Right ventricle myocardium superior (tissue), 1 donor: ENCODE measurements around the gene DTX1. TPM values are rescaled to one million over a fixed set of nuclear protein-coding genes. Genes with fewer than 3 reads are reported as not detected.
A peak's percentile ranks its signal among the peaks of the same experiment; 100 is the strongest.
"Not testable (repeated sequence)": the region's sequence is repeated elsewhere in the genome, so short reads cannot be mapped to it uniquely, and the experiment has no call there.

Experiments used
- ATAC-seq: fragments of 200-7000 bp; cut with Tn5 transposase; one replicate; pipeline ENCODE4 v1.9.1; 2020; ENCODE audit warnings: mild to moderate bottlenecking; ENCODE audit not compliant: poor library complexity
- DNase-seq: peaks from one replicate; pipeline ENCODE4 v3.0.0-alpha.2; 2020
- intact Hi-C: fragments of 100-400 bp; cut with DNase I; formaldehyde crosslinking; loops from one replicate; pipeline ENCODE4 v1.11.2; 2022
- total RNA-seq: library from RNA; stranded (reverse); fragmentation: NEBNext Ultra II Directional; extraction: Animal tissue kit (Norgen Biotek cat#: 25700); gene quantifications from one replicate; pipeline ENCODE4 v1.2.1, GENCODE V29; 2021
- donor health status: DM: no; HTN: yes; CAD: no; lungs with severe emphysema.

The DTX1 gene
- total RNA-seq, 1 donor from 2014 or later: 1.6 TPM

DNA sequence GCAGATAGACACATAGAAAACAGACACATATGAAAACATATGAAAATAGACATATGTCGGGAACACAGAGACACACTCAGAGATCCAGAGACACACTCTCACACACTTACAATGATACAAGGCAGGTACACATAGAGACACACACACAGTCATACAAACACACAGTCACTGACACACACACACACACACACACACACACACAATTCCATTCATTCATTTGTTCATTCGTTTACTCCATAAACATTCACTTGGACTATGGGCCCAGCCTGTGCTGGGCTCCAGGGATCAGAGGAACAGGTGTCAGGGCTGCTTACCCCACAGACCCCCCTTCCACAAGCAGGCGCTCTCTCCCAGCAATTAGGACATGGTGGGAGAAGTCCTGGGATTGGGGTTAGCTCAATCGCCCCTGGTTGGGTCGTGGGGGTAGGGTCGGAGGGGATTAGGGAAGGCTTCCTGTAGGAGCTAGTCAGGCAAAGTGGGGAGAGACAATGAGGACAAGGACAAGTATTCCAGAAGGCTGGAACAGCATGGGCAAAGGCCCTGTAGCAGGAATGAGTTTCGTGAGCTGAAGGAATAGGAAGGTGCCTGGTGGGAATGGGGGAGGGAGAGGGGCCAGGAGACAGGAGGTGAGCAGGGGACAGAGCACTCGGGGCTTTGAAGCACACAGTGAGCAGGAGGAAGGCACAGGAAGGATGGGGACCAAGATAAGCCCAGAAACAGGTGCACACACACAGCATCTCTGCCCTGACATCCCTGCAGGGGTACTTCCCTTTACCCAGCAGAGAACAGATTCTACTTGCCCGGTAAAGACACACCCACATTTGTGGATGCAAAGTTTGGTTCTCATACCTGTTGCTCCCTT is 72.5 kb downstream of the DTX1 start:
- intact Hi-C loops: no loop called here
- no peak for DNase-seq
- no peak for ATAC-seq

DNA sequence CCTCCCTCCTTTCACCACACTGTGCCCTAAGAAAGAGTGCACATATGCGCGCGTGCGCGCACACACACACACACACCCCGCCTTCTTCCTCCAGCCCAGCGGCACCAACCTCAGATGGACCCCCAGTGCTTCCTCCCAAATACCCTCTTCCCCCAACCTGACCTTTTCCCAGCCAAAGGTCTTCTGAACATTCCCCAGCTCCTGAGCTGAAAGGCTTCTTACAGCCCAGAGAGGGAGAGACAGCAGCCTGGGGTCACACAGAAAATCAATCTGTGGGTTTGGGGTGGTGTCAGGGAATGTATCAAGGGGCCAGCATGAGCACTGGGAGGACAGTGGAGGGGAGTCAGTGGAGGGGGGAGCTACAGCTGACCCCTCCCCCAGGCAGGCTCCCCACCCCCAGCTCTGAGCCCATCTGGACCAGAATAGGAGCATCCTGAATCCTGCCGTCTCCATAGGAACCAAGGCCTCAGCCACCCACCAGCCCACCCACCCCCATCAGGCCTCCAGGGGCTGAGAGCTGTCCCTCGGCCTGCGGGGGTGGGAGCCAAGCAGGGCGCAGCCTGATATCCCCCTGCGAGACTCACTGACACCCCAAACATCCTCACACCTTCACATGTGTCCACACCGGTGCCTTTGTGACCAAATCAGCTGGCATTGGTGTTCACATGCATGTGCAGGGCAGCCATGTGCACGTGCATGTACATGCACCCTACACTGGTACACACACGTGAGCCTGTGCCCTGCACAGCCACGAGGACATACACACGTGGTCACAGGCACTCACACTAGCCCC is 73.3 kb downstream of the DTX1 start:
- ATAC-seq (no peak), DNase-seq (peak; percentile 2)
- intact Hi-C loops: no loop called here

DNA sequence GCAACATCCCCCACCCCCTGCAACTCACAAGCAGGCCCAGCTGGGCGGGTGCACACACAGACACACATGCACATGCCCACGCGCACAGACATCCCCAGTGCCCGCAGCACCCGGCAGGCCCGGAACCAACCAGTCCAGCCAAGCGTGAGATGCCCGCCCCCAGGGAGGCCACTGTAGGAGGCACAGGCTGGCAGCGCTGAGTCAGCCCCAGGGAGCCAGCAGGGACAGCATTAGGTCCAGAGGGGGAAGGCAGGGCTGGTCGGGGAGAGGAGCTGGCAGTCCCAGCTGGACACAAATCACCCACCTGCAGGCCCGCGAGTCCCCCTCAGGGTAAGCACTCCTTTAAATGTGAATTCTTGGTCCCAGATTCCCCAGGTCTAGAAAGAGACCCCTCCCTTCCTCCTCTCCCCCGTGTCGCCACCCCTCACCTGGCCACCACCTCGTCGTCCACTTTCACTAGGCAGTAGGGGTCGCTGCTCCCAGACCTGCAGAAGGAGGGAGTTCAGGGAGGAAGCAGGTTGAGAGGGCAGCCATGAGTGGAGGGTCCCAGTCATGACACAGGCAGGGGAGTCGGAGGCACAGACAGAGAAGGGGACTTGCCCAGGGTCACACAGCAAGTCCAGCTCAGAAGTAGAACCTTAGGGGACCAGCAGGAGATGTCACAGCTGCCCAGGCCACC is 74.1 kb downstream of the DTX1 start:
- intact Hi-C loops: no loop called here
- DNase-seq: peak; percentile 41
- ATAC-seq: no peak

DNA sequence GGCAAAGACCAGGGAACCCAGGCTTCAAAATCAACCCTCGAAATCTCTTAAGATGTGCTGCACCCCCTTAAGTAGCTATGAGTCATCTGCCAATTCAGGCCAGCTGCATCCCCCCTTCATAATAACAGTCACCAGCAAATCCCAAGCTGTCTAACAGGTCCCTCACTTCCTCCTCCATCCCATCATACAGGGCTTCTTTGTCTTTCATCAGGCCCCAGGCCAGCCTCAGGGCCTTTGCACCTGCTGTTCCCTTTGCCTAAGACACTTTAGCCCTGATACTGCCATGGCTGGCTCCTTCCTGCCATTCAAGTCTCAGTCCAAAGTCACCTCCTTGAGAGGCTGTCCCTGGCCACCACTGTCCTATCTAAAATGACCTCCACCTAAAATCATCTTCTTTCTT is 75.0 kb downstream of the DTX1 start:
- intact Hi-C loops: no loop called here
- DNase-seq (peak; percentile 3), ATAC-seq (no peak)

DNA sequence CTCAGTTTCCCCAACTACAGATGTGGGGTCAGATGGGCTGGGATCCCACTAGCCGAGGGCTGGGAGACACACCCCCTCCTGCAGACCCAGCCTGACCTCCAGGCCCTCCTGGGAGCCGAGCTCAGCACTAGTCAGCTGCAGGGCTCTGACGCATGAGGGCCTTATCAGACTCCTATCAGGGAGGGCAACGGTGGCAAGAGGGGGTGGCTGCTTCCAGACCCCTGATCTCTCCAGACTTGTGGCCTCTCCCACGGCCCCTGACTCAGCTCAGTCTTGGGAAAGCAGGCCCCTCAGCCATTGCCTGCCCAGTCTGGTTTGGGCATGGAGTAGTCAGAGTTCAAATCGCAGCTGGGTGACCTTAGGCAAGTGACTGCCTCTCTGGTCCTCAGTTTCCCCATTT is 76.5 kb downstream of the DTX1 start:
- no peak for ATAC-seq
- no peak for DNase-seq
- intact Hi-C loops: no loop called here

DNA sequence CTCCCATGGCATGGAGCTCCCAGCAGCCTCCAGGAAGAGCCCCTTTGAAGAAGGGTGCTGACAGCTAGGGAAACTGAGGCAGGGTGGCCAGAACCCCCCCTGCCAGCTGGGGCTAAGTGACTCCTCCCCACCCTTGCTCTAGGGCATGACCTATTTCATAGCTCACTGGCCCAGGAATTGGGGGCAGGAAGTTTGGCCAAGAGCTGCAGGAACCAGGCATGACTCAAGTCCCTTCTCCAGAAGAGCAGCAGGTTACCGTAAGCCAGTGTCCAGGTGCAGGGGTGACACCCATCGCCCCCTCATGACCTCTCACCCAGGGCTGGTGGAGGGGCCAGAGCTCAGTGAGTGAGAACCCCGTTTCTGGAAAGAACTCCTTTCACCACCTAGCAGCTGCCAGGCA is 77.1 kb downstream of the DTX1 start:
- DNase-seq: peak; percentile 19
- ATAC-seq: no peak
- intact Hi-C loops: no loop called here

DNA sequence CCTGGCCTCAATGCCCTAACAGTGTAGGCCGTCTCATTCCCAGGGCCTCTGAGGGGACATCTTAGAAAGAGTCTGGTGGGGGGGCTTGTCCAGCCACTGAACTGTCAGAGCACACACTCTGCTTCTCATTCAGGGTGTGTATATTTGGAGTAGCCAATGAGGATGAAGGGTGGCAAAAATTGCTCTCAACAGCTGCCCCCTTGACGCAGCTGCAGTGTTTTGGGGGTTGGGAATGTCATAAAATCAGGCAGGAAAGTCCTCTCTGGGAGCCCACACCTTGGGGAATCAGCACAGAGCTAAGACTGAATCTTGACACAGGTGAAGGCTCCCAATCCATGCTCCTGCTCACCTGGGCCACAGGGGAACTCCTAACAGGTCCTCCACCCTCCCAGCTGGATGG is 77.5 kb downstream of the DTX1 start:
- ATAC-seq: no peak
- intact Hi-C loops: no loop called here
- DNase-seq: no peak

DNA sequence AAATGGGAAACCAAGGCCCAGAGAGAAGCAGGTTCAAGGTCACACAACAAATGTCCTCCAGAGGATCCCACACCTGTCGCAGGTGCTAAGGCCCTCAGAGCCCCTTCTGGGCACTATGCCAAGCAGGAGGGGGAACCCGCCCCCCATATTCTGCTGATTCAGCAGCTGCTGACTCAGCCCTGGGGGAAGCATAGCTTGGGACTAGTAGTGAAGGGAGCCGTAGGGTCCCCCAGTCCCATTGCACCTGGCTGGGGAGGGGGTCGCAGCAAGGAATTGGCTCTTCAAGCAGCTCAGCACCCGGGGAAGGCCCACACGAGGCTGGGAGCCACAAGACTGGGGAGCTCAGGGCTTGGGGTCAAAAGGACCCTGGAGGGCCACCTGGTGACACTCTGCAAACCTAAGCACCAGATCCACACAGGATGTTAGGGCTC is 78.0 kb downstream of the DTX1 start:
- DNase-seq (peak; percentile 21), ATAC-seq (no peak)
- intact Hi-C loops: no loop called here

DNA sequence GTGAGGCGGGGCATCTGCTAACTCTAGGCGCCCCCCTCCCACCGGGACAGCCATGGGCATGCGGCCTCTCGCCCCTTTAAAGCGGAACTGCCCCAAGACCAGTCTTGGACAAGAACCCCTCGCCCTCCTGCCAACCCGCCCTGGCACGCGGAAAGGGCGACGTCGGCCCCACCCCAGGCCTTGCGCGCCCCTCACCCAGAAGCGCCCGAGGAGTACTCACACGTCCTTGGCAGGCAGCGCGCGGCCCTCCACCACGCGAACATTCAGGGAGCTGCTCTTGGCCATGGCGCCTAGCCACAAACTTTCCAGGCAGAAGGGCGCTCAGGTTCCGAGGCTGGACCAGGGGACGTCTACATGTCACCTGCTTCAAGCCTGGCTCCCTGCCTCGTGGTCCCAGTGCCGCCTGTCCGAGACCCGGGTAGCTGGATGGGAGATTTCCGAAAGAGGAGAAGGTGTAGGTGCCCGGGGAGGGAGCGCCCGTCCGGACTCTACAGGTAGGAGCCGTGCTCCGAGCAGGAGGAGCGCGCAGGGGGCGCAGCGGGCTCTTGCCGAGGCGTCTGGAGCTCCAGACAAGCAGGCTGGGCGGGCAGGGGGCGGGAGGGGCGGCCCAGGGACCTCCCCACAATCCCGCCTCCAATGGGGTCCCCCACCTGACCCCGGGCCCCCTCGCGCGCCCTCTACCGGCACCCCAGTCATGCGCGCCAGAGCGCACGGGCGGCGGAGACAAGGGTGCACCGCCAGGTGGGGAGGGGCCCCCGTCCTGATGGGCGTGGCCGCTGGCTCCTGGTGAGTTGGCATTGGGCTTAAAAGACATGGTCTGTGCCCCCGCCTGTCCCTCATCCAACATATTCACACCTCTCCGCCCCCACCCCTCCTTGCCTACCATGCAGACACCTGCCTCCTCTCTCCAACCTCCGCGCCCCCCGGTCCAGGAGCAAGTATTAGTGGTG is 78.9 kb downstream of the DTX1 start, which contains the start of gene RASAL1:
TSS of gene RASAL1 (minus strand) at position 584 of the 950 bp plus-strand sequence. CDS start at position 285, 299 bp downstream.
- peak; percentile 45 for ATAC-seq
- peak; percentile 35 for DNase-seq
- intact Hi-C loops: no loop called here

DNA sequence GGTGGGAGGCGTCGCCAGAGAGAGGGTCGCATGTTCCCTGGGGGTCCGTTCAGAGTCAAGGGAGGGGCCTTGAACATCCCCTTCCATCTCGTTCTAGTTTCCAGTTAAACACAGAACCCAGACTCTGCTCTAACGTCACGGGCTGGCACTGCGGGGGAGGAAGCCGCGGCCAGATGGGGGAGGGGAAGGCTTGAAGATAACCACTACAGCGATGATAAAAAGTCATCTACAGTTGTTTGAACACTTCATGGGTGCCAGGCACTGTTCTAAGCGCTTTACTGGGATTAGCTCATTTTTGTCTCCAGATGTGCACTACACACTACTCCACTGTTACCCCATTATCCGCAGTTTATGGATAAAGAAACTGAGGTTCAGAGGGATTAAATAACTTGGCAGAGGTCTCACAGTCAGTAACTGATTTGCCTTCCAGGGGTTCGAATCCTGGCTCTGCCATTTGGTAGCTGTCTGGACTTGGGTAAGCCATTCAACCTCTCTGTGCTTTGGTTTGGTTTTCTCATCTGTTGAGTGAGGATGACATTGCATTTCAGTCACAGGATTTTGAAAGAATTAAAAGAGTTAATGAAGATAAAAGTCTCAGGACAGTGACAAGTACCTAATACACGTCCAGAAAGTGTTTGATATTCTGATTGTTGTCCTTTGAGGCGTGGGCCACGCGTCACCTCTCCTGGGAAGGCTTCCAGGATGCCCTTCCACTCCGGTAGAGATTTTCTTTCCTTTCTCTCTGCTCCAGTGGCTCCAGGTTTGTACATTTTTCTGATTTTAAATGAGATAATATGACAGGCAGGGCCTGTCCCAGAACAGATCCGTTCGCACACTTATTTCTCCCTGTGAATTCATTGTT is 79.8 kb downstream of the DTX1 start:
- no peak for ATAC-seq
- DNase-seq: peak; percentile 35
- intact Hi-C loops: no loop called here

DNA sequence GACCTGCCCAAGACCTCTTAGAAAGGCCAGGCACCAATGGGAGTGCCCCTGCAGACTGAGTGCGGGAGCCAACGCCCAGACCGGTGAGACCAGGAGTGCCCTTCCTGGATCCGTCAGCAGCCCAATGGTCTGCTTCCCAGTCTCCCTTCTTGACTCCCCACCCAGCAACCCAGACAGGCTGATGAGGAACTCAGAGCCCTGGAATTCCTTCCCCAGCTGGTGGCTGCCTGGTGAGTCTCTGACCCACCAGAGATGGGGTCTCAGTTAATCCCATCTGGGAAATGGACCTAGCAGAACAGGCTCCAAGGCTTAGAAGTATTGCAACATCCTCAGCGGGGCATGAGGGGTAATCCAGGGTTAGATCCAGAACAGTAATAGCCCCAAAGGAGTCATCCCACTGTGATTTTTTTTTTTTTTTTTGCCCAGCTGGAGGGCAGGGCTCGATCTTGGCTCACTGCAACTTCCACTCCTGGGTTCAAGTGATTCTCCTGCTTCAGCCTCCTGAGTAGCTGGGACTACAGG is 80.5 kb downstream of the DTX1 start:
- intact Hi-C loops: no loop called here
- ATAC-seq (no peak), DNase-seq (peak; percentile 37)

DNA sequence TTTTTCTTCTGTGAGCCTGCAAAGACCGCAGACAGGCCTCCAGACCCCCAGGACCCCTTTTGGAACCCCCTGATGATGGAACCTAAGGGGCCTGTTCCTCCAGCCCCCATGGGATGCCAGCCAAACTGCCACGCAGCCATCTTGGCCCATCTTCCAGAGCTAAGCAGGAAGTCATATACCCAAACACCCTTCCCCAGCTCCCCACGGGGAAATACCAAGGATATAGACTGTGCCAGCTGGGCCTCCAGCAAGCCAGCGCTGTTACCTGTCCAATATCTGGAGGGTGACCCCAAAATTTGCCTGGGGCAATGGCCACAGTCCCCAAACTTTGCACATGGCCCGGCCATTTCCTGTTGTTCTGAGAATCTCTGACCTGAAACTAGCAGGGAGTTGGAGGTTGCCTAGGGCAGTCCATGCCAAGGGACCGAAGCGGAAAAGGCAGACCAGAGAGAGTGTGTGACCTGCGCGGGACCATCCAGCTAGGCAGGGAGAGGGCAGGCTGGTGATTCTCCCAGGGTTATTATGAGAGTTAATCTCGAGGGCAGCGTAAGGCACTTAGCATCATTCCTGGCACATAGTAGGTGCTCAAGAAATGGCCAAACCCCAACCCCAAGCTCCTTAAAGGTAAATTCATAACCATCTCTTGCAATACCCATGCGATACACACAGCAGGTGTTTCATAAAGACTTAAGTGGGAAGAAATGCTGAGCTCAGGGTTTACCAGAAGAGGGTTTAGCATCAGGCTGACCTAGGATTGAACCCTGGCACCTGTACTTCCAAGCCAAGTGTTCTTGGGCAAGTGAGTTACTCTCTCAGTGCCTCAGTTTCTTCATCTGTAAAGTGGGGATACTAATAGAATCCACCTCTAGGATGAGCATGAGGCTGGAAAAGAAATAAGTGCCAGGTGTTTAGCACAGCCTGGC is 81.6 kb downstream of the DTX1 start:
- DNase-seq: peak; percentile 8
- no peak for ATAC-seq
- intact Hi-C loops: no loop called here

DNA sequence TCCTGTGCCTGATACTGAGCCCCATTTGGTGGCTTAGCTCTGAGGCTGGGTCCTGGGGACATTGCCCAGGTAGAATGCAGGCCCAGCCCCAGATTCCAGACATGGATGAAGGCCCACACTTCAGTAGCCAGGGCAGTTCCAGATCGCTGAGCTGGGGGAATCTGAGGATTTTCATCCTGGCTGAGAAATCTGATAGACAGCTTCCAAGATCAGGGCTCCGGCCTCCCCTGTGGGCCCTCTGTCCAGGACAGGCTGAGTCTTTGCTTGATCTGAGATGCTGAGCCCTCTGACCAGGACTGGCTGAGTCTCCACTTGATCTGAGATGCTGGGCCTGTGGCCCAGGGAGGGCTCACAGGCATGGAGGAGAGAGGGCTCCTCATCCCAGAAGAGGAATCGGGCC is 82.3 kb downstream of the DTX1 start:
- ATAC-seq (no peak), DNase-seq (peak; percentile 39)
- intact Hi-C loops: no loop called here

DNA sequence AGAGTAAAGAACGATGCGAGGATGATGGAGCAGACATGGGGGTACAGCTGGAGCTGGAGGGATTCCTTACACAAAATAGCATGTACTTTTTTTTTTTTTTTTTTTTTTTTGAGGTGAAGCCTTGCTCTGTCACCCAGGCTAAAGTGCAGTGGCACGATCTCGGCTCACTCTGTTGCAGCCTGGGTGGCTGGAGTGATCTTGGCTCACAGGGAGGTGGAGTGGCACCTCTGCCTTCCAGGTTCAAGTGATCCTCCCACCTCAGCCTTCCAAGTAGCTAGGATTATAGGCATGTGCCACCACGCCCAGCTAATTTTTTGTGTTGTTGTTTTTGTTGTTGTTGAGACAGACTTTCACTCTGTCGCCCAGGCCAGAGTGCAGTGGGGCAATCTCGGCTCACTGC is 84.2 kb downstream of the DTX1 start:
- DNase-seq (peak; percentile 17), ATAC-seq (no peak)

DNA sequence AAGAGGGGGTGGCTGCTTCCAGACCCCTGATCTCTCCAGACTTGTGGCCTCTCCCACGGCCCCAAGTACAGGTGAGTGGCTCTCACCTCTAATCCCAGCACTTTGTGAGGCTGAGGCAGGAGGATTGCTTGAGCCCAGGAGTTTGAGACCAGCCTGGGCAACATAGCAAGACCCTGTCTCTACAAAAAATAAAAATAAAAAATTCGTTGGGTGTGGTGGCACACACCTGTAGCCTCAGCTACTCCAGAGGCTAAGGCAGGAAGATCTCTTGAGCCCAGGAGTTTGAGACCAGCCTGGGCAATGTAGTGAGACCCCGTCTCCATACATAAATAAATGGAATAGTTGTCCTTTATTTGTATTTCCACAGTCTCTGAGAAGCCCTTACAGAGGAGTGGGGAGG is 85.2 kb downstream of the DTX1 start:
- ATAC-seq, intact Hi-C loops: not testable (repeated sequence)
- peak; percentile 9 for DNase-seq

More for the DNA sequence above, 84.2 kb downstream of the DTX1 start:
- intact Hi-C loops: no loop called here
